HepG2 (cell line): ENCODE measurements around the gene ZNF19.

Experiments used
- CCDC6 ChIP-seq: sonication (generic); formaldehyde crosslinking; IDR thresholded peaks from 2 replicates; pipeline ENCODE4 v1.8.1; 2022; ENCODE audit warnings: mild to moderate bottlenecking, missing genetic modification reagents, moderate library complexity
- ELF1 ChIP-seq: sonication (generic); formaldehyde crosslinking; IDR thresholded peaks from 2 replicates; pipeline ENCODE4 v1.4.0; 2020; ENCODE audit warnings: missing genetic modification reagents
- MAFK ChIP-seq, 2 experiments: IDR thresholded peaks in 1 of 2; conservative IDR thresholded peaks in 1 of 2; 2 replicates each; pipeline ENCODE4 v1.6.1; 2011; ENCODE audit warnings: improper control_type of control experiment in 2 of 2, low read length in 2 of 2
- POLR2A ChIP-seq, 2 experiments: IDR thresholded peaks; 2 replicates each; pipeline ENCODE4 v1.6.1; 2011; ENCODE audit warnings: low read depth in 2 of 2, low read length in 2 of 2, mild to moderate bottlenecking in 1 of 2, moderate library complexity in 1 of 2; ENCODE audit not compliant: insufficient read depth in 1 of 2
- POLR2AphosphoS5 ChIP-seq: IDR thresholded peaks from 2 replicates; pipeline ENCODE4 v1.6.1; 2012; ENCODE audit warnings: low read depth, low read length
- TF ChIP-seq, protein P1 (sequence below): sonication (generic); formaldehyde crosslinking; IDR thresholded peaks from 2 replicates; pipeline ENCODE4 v1.4.0; 2020; ENCODE audit warnings: missing genetic modification reagents, borderline replicate concordance
- TF ChIP-seq, protein P2 (sequence below): sonication (generic); formaldehyde crosslinking; IDR thresholded peaks from 2 replicates; pipeline ENCODE4 v1.5.0; 2020; ENCODE audit warnings: mild to moderate bottlenecking, missing genetic modification reagents, moderate library complexity

DNA sequence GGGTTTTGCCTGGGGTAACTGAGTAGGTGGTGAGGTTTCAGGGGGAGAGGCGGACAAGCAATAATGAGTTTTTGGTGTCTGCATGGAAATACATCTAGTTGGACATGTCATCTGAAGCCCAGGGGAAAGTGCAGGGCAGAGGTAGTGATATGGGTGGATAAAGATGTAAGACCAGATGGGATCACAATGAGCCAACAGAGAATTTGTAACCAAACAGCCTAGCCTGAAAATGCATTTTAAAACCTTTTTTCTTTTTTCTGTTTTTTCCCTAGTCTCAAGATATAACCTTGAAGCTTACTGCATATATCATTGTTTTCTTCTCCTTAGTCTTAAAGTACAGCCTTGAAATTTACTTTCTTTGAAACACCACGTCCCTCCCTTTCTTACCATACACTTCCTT is 3.7 kb upstream of the ZNF19 start:
- TF ChIP-seq POLR2A (IDR thresholded peaks at IDR 0.05; ENCODE audit: insufficient read depth in 1 of 2, low read depth in 2 of 2, low read length in 2 of 2) (no peak), ELF1 (no peak), POLR2AphosphoS5 (no peak), MAFK (conservative IDR thresholded peaks at IDR 0.05 in 1 of 2, IDR thresholded peaks at IDR 0.05 in 1 of 2; ENCODE audit: low read length in 2 of 2) (no peak), CCDC6 (no peak)
- TF ChIP-seq, protein P1, sequence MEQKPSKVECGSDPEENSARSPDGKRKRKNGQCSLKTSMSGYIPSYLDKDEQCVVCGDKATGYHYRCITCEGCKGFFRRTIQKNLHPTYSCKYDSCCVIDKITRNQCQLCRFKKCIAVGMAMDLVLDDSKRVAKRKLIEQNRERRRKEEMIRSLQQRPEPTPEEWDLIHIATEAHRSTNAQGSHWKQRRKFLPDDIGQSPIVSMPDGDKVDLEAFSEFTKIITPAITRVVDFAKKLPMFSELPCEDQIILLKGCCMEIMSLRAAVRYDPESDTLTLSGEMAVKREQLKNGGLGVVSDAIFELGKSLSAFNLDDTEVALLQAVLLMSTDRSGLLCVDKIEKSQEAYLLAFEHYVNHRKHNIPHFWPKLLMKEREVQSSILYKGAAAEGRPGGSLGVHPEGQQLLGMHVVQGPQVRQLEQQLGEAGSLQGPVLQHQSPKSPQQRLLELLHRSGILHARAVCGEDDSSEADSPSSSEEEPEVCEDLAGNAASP (CRISPR knock-in tag), result no peak
- TF ChIP-seq, protein P2, sequence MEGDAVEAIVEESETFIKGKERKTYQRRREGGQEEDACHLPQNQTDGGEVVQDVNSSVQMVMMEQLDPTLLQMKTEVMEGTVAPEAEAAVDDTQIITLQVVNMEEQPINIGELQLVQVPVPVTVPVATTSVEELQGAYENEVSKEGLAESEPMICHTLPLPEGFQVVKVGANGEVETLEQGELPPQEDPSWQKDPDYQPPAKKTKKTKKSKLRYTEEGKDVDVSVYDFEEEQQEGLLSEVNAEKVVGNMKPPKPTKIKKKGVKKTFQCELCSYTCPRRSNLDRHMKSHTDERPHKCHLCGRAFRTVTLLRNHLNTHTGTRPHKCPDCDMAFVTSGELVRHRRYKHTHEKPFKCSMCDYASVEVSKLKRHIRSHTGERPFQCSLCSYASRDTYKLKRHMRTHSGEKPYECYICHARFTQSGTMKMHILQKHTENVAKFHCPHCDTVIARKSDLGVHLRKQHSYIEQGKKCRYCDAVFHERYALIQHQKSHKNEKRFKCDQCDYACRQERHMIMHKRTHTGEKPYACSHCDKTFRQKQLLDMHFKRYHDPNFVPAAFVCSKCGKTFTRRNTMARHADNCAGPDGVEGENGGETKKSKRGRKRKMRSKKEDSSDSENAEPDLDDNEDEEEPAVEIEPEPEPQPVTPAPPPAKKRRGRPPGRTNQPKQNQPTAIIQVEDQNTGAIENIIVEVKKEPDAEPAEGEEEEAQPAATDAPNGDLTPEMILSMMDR (CRISPR knock-in tag), result no peak
